ENCODE measurements around the gene CFAP157.

Gene CFAP157

DNA sequence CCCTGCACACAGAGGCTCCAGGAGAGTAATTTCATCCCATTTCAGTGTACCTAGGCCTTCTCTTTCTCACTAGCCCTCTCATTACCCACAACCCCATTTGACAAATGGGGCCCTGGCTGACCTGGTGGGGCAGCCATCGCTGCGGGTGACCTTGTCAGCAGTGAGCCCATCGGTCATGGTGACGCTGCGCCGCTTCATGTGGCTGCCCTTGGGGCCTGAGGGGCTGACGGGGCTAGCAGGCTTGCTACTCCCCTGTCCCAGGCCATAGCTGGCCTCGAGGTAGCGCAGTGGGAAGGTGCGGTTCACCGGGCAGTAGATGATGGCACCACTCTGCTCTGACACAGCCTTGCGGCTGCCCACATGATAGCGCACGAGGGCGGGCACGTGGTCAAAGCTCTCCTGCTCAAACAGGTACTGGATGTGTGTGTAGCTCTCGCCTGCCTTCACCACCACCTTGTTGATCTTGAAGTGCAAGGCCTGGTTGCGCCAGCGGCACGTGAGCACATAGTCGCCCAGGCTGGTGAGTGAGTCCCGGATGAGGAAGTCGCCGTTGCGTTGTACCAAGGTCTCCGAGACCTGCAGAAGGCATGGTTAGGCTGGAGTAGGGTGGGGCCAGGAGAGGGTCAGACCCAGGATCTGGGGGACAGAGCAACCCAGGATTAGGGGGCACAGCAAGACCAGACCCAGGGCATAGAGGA lies 42.5 kb downstream of the CFAP157 start:
- Histone ChIP-seq H3K36me3 (replicated peaks; ENCODE audit: insufficient read depth, low read length) (no peaks in the 10 kb centered on the region), H3K27ac (ENCODE audit: low read length) (no peak overlapping the region), H3F3A (ENCODE audit: insufficient read depth, low read length) (no peaks in the 10 kb centered on the region), H3K9me2 (replicated peaks; ENCODE audit: insufficient read depth, low read length) (no peaks in the 10 kb centered on the region), H3K4me2 (ENCODE audit: low read depth, low read length) (no peak overlapping the region), H3K27me3 (replicated peaks; ENCODE audit: insufficient read depth, low read length) (no peaks in the 10 kb centered on the region), H4K20me1 (ENCODE audit: insufficient read depth, low read length) (no peaks in the 10 kb centered on the region), H3K9me3 (replicated peaks; ENCODE audit: insufficient read depth, low read length) (no peaks in the 10 kb centered on the region), H3K79me2 (ENCODE audit: low read length) (no peaks in the 10 kb centered on the region), H3K4me1 (ENCODE audit: low read length) (no peaks in the 10 kb centered on the region), H2AFZ (ENCODE audit: low read length) (no peak overlapping the region), H3K4me3 (ENCODE audit: low read length) (no peak overlapping the region), H3K9ac (ENCODE audit: low read length) (no peak overlapping the region)
- no peak for DNase-seq
- TF ChIP-seq EZH2 (optimal IDR thresholded peaks at IDR 0.05; ENCODE audit: low read depth, low read length) (no peak), CTCF (IDR thresholded peaks at IDR 0.05; ENCODE audit: low read length) (no peak), EZH2phosphoT487 (IDR thresholded peaks at IDR 0.05; ENCODE audit: low read length) (no peak)

DNA sequence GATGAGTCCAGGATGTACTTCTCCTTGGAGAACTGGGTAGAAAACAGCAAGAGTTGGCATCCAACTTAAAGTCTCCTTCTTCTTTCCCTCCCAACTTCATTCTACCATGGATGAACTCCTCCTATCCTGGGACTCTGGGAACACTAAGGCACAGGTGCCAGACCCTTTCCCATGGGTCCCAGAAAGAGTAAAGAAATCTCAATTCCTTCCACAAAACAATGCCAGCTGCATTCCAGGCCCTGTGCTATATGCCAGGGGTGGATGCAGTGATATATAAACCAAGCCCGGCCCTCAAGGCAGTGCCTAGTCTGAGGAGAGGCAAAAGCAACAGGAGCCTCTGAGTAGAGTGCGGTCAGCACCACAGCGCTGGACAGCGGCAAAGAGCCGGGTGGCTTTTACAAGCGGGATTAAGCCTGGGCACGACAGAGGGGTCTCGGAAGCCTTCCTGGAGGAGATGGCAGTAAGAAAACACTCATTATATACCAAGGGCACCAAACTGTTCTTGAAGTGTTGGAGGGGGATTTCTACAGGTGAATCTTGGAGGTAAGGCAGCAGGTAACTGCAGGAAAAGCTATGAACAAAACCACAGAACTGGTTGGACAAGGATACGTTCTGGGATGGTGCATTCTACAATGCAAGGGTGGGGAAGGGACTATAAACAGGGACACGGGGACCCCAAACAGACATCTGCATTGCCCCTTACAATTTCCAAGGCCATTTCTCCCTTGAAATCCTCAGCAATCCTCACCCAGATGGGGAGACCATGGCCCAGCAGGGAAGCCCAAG lies 44.7 kb downstream of the CFAP157 start:
- Histone ChIP-seq H4K20me1 (ENCODE audit: insufficient read depth, low read length) (no peaks in the 10 kb centered on the region), H2AFZ (ENCODE audit: low read length) (no peak overlapping the region), H3K4me1 (ENCODE audit: low read length) (no peaks in the 10 kb centered on the region), H3K27ac (ENCODE audit: low read length) (no peak overlapping the region), H3K79me2 (ENCODE audit: low read length) (no peaks in the 10 kb centered on the region), H3K9ac (ENCODE audit: low read length) (no peak overlapping the region), H3K9me2 (replicated peaks; ENCODE audit: insufficient read depth, low read length) (no peaks in the 10 kb centered on the region), H3K27me3 (replicated peaks; ENCODE audit: insufficient read depth, low read length) (no peaks in the 10 kb centered on the region), H3K9me3 (replicated peaks; ENCODE audit: insufficient read depth, low read length) (no peaks in the 10 kb centered on the region), H3K4me3 (ENCODE audit: low read length) (no peak overlapping the region), H3K36me3 (replicated peaks; ENCODE audit: insufficient read depth, low read length) (no peaks in the 10 kb centered on the region), H3F3A (ENCODE audit: insufficient read depth, low read length) (no peaks in the 10 kb centered on the region), H3K4me2 (ENCODE audit: low read depth, low read length) (no peak overlapping the region)
- no peak for DNase-seq
- TF ChIP-seq EZH2 (optimal IDR thresholded peaks at IDR 0.05; ENCODE audit: low read depth, low read length) (no peak), CTCF (IDR thresholded peaks at IDR 0.05; ENCODE audit: low read length) (no peak), EZH2phosphoT487 (IDR thresholded peaks at IDR 0.05; ENCODE audit: low read length) (no peak)

DNA sequence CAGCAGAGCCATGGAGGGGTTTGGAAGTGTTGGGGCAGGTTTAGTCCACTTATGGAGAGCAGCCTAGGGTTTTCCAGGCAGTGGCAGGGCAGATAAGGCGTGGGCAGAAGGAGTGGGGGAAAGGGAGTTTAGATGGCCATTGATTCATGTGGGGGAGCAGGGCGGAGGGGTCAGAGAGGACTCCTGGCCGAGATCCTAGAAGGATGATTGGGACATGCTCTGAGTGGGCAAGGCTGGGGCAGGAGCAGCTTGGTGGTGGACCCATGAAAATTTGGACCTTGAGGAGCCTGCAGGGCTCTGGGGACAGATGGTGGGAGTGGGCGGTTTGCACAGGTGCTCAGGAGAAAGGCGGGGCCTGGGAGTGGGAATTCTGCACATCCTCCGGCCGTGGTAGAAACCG lies 46.4 kb downstream of the CFAP157 start:
- no peaks in the 10 kb centered on the region for H3K9me2 ChIP-seq (replicated peaks; ENCODE audit: insufficient read depth, low read length)
- H3F3A ChIP-seq (ENCODE audit: insufficient read depth, low read length), result no peaks in the 10 kb centered on the region
- no peak overlapping the region for H3K9ac ChIP-seq (ENCODE audit: low read length)
- H3K4me2 ChIP-seq (ENCODE audit: low read depth, low read length), result no peak overlapping the region
- no peaks in the 10 kb centered on the region for H3K4me1 ChIP-seq (ENCODE audit: low read length)
- H3K4me3 ChIP-seq (ENCODE audit: low read length), result no peak overlapping the region
- H3K79me2 ChIP-seq (ENCODE audit: low read length), result no peaks in the 10 kb centered on the region
- no peaks in the 10 kb centered on the region for H3K36me3 ChIP-seq (replicated peaks; ENCODE audit: insufficient read depth, low read length)
- H3K9me3 ChIP-seq (replicated peaks; ENCODE audit: insufficient read depth, low read length), result no peaks in the 10 kb centered on the region
- no peak overlapping the region for H2AFZ ChIP-seq (ENCODE audit: low read length)
- TF ChIP-seq EZH2phosphoT487 (IDR thresholded peaks at IDR 0.05; ENCODE audit: low read length) (no peak), CTCF (IDR thresholded peaks at IDR 0.05; ENCODE audit: low read length) (no peak), EZH2 (optimal IDR thresholded peaks at IDR 0.05; ENCODE audit: low read depth, low read length) (no peak)
- no peaks in the 10 kb centered on the region for H4K20me1 ChIP-seq (ENCODE audit: insufficient read depth, low read length)
- H3K27me3 ChIP-seq (replicated peaks; ENCODE audit: insufficient read depth, low read length), result no peaks in the 10 kb centered on the region
- no peak overlapping the region for H3K27ac ChIP-seq (ENCODE audit: low read length)
- no peak for DNase-seq

Data from MM.1S (cell line).